Naive B cell (primary cell): ENCODE results near the gene LAPTM5. TPM values are rescaled to one million over a fixed set of nuclear protein-coding genes. Genes with fewer than 3 reads are reported as not detected.

Experiments used
- ATAC-seq, 2 donors: fragments of 150-1000 bp; cut with Tn5 transposase; 2 replicates each; pipeline ENCODE4 v1.10.0; 2021; ENCODE audit warnings: low read depth in 2 of 2, mild to moderate bottlenecking in 2 of 2, moderate library complexity in 2 of 2
- DNase-seq: peaks from one replicate; pipeline ENCODE4 v3.0.0; 2022
- H3K27ac Mint-ChIP-seq, 6 donors: one replicate each; pipeline ENCODE4 v1.8.0; 2020 to 2022; ENCODE audit warnings: mild to moderate bottlenecking in 6 of 6, mixed read lengths in 6 of 6, moderate library complexity in 5 of 6, inconsistent platforms in 2 of 6
- H3K27me3 Mint-ChIP-seq, 3 donors: one replicate each; pipeline ENCODE4 v1.8.0; 2021 to 2022; ENCODE audit warnings: mixed read lengths in 3 of 3, mild to moderate bottlenecking in 1 of 3
- H3K36me3 Mint-ChIP-seq, 2 donors: one replicate each; pipeline ENCODE4 v1.8.0; 2020 to 2022; ENCODE audit warnings: mixed read lengths in 2 of 2, inconsistent platforms in 1 of 2, mild to moderate bottlenecking in 1 of 2
- H3K4me1 Mint-ChIP-seq, 3 donors: one replicate each; pipeline ENCODE4 v1.8.0; 2020 to 2022; ENCODE audit warnings: mixed read lengths in 3 of 3, inconsistent platforms in 1 of 3, mild to moderate bottlenecking in 1 of 3, moderate library complexity in 1 of 3
- H3K4me3 Mint-ChIP-seq, 8 donors: one replicate each; pipeline ENCODE4 v1.8.0; 2020 to 2022; ENCODE audit warnings: mild to moderate bottlenecking in 8 of 8, mixed read lengths in 8 of 8, moderate library complexity in 8 of 8, inconsistent platforms in 2 of 8
- H3K9me3 Mint-ChIP-seq, 7 donors: one replicate each; pipeline ENCODE4 v1.8.0; 2020 to 2022; ENCODE audit warnings: mixed read lengths in 7 of 7, mild to moderate bottlenecking in 5 of 7, inconsistent platforms in 2 of 7, moderate library complexity in 1 of 7
- polyA plus RNA-seq, 6 donors: library from polyadenylated mRNA; unstranded; fragments of 300-500 nt; fragmentation: Illumina TruSeq; gene quantifications; one replicate each; pipeline ENCODE4 v1.2.3, GENCODE V29; 2021; ENCODE audit warnings: low read depth in 6 of 6

LAPTM5 gene
- polyA plus RNA-seq, 6 donors from 2014 or later: 1,442 to 2,525 (median 1,701) TPM

DNA sequence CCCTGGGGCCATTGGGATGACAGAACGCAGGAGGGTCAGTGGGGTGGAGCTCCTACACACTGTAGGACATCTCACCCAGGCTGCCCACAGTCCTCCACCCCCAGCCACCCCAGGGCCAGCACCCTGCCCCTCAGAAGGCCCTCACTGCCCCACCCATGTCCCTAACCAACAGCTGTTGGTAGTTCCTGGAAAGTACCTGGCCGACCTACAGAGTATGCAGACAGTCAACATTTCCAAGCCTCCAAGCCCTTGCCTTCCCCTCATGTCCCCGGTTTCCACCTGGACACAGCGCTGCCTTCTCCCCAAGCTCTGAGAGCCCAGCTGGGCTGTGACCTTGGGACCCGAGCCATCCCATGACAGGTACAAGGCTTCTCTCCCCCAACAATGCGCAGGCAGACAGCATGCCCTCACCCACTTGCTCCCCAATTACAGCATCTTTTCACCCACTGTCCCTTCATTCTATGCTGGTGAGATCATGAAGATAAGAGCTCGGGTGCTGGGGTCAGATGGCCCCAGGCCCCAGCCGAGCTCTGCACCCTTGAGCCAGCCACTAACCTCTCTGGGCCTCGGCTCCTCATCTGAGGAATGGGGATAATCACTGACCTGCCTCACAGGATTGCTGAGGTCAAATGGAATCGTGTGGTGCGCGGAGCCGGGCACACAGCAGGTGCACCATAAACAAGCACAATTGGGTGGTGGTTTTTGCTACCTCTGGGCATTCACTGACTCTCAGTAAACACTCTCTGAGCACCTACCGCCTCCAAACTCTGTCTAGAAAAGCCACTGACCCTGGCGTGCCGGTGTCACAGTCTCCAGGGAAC is 11.2 kb downstream of the LAPTM5 start:
- ATAC-seq (no peak), DNase-seq (no peak)
- Mint-ChIP-seq H3K27ac (peak overlapping the region; percentile 96 to 100 (median 100)), H3K9me3 (peaks cover 0 to 3% (median 0%) of the 10 kb centered on the region in 7 donors), H3K4me1 (peaks cover 93 to 100% (median 99%) of the 10 kb centered on the region in 3 donors), H3K36me3 (peaks cover 45 to 46% of the 10 kb centered on the region in 2 donors), H3K4me3 (peak overlapping the region; percentile 85 to 100 (median 98)), H3K27me3 (no peaks in the 10 kb centered on the region)

DNA sequence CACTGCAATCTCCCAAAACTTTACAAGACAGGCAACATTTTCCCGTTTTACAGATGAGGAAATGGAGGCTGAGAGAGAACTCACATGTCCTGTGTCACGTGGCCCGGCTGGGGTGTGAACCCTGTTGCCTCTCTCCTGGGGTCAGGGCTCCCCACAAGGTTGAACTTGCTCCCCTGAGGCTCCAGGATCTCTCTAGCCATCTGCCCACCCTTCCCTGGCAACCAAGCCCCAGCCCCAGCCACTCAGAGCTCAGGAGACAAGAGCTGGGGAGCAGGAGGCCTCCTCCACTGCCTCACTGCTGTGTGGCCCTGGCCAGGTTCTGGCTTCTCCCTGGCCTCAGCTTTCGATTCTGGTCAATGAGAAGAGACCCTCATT is 11.8 kb downstream of the LAPTM5 start:
- Mint-ChIP-seq H3K27ac (peak overlapping the region; percentile 78 to 100 (median 94)), H3K4me3 (peak overlapping the region; percentile 85 to 100 (median 98)), H3K9me3 (peaks cover 0 to 3% (median 0%) of the 10 kb centered on the region in 7 donors), H3K4me1 (peaks cover 95 to 100% (median 99%) of the 10 kb centered on the region in 3 donors), H3K36me3 (peaks cover 51 to 52% of the 10 kb centered on the region in 2 donors), H3K27me3 (no peaks in the 10 kb centered on the region)
- ATAC-seq: no peak
- DNase-seq: no peak

DNA sequence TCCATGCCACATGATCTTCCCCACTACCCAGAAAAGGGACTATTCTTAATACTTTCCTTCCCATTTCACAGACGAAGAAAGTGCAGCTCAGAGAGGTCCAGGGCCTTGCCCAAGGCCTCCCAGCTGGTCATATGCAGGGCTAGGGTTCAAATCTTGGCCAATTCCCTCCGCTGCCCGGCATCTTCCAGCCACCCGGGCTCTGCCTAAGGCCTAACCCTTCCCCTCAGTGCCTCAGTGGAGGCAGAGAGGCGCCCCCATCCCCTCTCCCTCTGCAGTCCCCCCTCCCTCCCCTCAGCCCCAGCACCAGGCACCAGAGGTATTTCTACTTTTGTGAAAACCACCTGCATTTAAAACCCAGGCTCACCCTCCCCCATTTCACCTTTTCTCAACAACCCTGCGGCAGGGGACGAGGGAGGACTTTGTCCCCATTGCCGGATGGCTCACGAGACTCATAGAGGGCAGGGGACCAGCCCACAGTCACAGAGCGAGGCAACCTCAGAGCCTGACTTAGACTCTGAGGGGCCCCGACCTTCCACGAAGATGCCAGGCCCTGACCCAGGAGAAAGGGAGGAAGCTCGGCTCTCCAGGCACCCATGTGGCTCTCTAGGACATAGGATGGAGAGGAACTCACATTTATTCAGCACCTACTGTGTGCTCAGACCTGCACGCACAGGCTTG is 12.3 kb downstream of the LAPTM5 start:
- no peak for DNase-seq
- ATAC-seq: no peak
- peaks cover 0 to 3% (median 0%) of the 10 kb centered on the region in 7 donors for H3K9me3 Mint-ChIP-seq
- no peaks in the 10 kb centered on the region for H3K27me3 Mint-ChIP-seq
- H3K4me3 Mint-ChIP-seq: peak overlapping the region; percentile 85 to 100 (median 98)
- H3K4me1 Mint-ChIP-seq: peaks cover 95 to 100% (median 99%) of the 10 kb centered on the region in 3 donors
- peak overlapping the region; percentile 92 to 100 (median 98) for H3K27ac Mint-ChIP-seq
- H3K36me3 Mint-ChIP-seq: peaks cover 46 to 57% of the 10 kb centered on the region in 2 donors

DNA sequence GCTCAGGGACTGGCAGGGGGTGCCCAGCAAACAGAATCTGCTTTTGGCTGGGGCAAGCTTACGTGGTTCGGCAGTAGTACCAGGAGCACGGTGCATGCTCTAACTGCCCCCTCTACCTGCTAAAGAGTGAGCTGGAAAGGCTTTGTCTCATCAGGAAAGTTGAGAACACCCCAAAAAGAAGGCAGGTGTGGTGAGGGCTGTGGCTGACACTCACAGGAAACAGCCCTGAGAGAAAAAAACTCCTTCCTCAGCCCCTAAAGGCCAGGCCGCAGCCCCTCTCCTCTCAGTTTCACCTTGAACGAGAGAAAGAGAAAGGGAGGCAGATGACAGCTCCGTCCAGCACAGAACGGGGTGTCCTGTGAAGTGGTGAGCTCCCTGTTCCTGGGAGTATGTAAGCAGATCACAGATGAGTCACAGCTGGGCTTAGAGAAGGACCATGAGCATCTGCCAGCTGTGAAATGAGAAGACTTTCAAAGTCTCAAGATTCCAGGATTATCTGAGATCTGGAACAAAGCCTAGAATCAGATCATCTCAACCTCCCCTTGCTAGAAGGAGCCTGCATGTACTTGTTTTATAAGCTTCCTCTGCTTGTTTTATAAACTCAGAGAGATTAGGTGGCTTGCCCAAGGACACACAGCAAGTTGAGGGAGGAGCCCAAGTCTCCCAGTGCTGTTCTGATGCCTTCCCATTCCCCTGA is 13.4 kb downstream of the LAPTM5 start:
- Mint-ChIP-seq H3K4me1 (peaks cover 93 to 100% (median 99%) of the 10 kb centered on the region in 3 donors), H3K9me3 (peaks cover 0 to 3% (median 0%) of the 10 kb centered on the region in 7 donors), H3K27me3 (no peaks in the 10 kb centered on the region), H3K27ac (peak overlapping the region; percentile 94 to 100 (median 98)), H3K36me3 (peaks cover 40 to 62% of the 10 kb centered on the region in 2 donors), H3K4me3 (peak overlapping the region; percentile 76 to 100 (median 96))
- DNase-seq: peak; percentile 63
- peak; percentile 28 to 35 for ATAC-seq

DNA sequence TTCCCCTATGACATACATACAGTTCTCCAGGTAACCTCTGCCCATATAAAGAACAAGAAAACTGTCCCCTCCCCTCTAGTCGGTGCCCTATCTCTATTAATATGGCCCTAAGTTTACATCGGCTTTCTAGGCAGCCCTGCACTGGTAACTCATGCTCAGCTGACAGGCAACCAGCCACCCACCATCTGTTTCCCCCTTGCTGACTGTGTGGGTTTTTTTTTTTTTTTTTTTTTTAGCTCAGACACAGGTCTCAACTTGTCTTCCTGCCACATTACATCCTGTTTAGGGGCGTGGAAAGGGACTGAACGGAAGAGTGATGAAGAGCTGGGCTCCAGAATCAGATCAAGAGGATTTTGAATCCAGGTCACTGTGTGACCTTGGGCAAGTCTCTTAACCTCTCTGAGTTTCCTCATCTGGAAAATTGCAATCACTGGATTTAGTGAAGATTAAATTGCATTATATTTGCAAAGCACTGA is 14.0 kb downstream of the LAPTM5 start:
- H3K9me3 Mint-ChIP-seq: peaks cover 0 to 5% (median 0%) of the 10 kb centered on the region in 7 donors
- H3K36me3 Mint-ChIP-seq: peaks cover 38 to 62% of the 10 kb centered on the region in 2 donors
- H3K4me1 Mint-ChIP-seq: peaks cover 91 to 100% (median 99%) of the 10 kb centered on the region in 3 donors
- ATAC-seq (peak; percentile 77 to 83), DNase-seq (peak; percentile 76)
- peak overlapping the region; percentile 94 to 100 (median 98) for H3K27ac Mint-ChIP-seq
- peak overlapping the region; percentile 76 to 100 (median 96) for H3K4me3 Mint-ChIP-seq
- no peaks in the 10 kb centered on the region for H3K27me3 Mint-ChIP-seq

DNA sequence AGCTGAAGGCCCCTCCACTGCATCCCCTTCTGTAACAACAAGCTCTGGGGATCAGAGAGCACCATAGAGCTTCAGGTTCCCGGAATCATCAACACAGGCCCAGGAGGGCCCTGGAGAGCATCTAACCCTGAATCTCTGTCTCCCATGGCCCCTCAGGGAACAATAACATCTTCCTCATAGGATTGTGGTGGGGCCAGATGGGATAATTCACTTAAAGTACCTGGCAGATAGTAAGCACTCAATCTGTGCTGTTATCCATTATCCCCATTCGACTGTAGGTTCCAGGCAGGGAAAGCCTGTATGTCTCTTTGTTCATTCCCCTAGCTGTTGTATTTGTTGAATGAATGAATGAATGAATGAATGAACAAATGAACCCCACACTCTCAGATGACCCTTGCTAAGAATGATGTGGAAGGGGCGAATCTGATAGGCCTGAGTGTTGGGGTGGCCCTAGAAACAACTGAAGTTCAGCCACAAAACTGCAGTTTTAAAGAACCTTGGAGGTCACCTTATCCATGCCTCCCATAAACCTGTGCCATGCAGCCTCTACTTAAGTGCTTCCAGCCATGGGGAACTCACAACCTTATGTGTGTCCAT is 14.5 kb downstream of the LAPTM5 start:
- peaks cover 0 to 6% (median 0%) of the 10 kb centered on the region in 7 donors for H3K9me3 Mint-ChIP-seq
- no peaks in the 10 kb centered on the region for H3K27me3 Mint-ChIP-seq
- ATAC-seq (no peak), DNase-seq (no peak)
- peaks cover 39 to 66% of the 10 kb centered on the region in 2 donors for H3K36me3 Mint-ChIP-seq
- peak overlapping the region; percentile 76 to 100 (median 96) for H3K4me3 Mint-ChIP-seq
- peaks cover 87 to 100% (median 99%) of the 10 kb centered on the region in 3 donors for H3K4me1 Mint-ChIP-seq
- peak overlapping the region; percentile 94 to 100 (median 98) for H3K27ac Mint-ChIP-seq

DNA sequence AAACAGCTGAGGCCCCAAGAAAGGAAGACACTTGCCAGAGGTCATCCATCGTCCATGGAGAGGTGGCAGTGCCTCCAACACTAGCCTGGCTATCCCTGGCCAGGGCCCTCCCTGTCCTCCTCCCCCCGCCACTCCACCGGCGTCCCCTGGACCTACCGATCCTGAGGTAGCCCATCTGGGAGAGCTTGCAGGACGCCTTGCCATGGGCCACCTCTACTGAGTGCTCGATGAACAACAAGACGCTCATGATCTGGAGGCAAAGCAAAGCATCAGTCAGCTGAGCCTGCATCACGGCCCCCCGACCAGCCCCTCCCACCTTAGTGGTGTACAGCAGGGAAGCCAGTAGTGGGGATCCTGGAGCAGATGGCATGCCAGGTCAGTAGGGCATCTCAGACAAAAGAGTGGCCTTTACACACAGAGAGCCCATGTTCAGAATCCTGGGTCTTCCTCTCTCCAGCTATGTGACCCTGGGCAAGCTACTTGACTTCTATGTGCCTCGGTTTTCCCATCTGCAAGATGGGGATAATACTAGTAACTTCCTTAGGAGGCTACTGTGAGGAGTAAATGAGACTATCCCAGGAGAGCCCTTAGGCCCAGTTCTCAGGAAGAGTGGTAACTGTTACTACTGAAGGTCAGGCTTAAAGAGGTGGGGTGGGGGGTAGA is 15.1 kb downstream of the LAPTM5 start:
- Mint-ChIP-seq H3K9me3 (peaks cover 0 to 6% (median 0%) of the 10 kb centered on the region in 7 donors), H3K4me3 (peak overlapping the region in 7 of 8 donors; percentile 42 to 100 (median 90)), H3K27ac (peak overlapping the region; percentile 96 to 100 (median 98)), H3K4me1 (peaks cover 82 to 100% (median 96%) of the 10 kb centered on the region in 3 donors), H3K36me3 (peaks cover 34 to 60% of the 10 kb centered on the region in 2 donors), H3K27me3 (no peaks in the 10 kb centered on the region)
- no peak for DNase-seq
- ATAC-seq: no peak

DNA sequence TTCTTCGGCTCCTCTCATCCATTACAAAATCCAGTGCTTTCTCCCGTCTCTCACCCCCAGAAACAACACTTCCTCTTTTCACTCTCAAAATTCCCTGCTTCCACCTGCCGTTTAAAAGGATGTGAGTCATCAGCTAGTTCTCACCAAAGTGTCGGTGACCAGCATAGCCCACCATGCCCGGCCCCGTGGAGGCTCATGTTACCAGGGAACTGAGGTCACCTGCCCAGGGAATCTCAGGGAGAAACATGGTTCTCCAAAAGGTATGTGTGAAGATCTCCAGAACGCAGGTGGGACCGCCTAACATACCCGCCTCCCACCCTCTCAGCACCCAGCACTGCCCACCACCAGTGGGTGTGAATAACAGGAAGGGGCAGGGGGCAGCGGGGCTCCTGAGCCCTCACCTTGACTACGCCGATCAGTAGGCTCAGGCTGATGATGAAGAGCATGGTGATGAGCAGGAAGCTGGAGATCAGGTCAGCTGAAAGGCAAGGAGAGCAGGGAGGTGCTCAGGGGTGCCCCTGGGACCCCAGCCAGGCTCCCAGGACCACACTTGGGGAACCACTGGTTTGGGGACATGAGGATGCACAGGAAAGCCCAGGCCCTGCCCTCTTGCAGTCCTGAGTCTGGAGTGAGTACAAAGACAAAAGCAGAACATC is 16.2 kb downstream of the LAPTM5 start:
- Mint-ChIP-seq H3K4me1 (peaks cover 72 to 97% (median 92%) of the 10 kb centered on the region in 3 donors), H3K9me3 (peaks cover 0 to 4% (median 0%) of the 10 kb centered on the region in 7 donors), H3K27me3 (no peaks in the 10 kb centered on the region), H3K36me3 (peaks cover 37 to 49% of the 10 kb centered on the region in 2 donors), H3K4me3 (peak overlapping the region; percentile 60 to 90 (median 78)), H3K27ac (peak overlapping the region; percentile 95 to 100 (median 96))
- DNase-seq (no peak), ATAC-seq (no peak)

DNA sequence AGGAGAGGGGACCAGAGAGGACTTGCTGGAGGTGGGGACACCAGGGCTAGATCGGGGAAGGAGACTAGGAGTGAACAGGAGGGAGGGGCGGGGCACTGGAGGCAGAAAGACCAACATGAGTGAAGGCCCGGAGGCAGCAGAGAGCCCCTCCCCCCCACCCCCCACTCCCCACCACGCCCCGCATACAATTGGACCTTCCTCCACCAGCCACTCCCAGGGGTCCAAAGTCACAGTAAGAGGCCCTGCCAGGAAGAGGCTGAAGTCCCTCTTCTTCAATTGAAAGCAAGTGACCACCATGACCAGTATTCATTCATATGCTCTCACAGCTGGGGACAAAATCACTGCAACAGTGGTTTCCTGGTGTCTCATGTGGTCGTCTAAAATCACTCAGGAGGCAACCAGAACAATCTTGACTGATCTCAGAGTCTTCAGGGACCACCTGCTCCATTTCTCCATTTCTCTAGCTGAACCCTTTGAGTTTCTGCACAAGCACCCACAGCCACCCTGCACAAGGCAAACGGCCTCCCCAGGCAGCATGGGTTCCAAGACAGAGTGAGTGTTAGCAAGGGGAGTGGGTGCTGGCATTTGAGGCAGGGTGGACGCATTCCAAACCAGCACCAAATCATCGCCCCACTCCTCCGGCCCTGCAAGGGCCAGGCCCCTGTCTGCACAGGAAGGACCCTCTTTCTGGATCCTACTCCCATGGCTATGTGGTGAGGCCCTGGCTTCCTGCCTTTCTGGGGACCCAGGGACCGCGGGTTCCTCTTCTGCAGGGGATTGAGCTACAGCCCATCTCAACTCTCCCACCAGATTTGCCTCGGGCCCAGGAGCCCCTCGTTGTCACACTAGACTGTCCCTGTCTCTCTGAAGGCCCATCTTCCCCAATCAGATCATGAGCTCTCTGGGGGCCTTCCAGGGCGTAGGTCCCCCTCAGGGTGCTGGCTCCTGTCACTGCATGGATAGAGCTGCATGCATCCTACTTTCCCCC is 17.0 kb downstream of the LAPTM5 start:
- Mint-ChIP-seq H3K4me3 (peak overlapping the region; percentile 54 to 90 (median 78)), H3K36me3 (peaks cover 41 to 54% of the 10 kb centered on the region in 2 donors), H3K27me3 (no peaks in the 10 kb centered on the region), H3K9me3 (peaks cover 0 to 4% (median 0%) of the 10 kb centered on the region in 7 donors), H3K4me1 (peaks cover 72 to 93% (median 92%) of the 10 kb centered on the region in 3 donors), H3K27ac (peak overlapping the region; percentile 95 to 100 (median 96))
- DNase-seq: no peak
- ATAC-seq: no peak

DNA sequence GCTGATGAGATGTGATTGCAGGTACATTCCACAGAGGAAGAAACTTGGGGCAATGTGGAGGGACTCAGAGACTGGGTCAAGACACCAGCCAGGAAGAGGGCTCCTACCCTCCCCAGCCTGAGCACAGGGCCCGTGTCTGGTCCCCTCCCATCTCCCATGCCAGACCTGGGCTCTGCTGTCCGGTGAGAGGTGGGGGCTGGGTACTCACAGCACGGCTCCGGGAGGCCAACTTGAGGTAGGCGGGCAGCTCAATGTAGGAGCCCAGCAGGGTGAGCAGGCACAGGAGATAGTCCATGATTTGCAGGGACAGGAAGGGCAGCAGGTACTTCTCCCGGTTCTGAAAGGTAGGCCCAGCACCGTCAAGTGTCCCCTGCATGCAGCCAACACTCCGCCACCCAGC is 18.0 kb downstream of the LAPTM5 start:
- Mint-ChIP-seq H3K27ac (peak overlapping the region in 5 of 6 donors; percentile 91 to 97 (median 96)), H3K36me3 (peaks cover 44 to 64% of the 10 kb centered on the region in 2 donors), H3K4me1 (peaks cover 70 to 86% (median 84%) of the 10 kb centered on the region in 3 donors), H3K27me3 (no peaks in the 10 kb centered on the region), H3K9me3 (peaks cover 0 to 4% (median 0%) of the 10 kb centered on the region in 7 donors), H3K4me3 (peak overlapping the region in 4 of 8 donors; percentile 35 to 90 (median 60))
- no peak for DNase-seq
- ATAC-seq: no peak
